Right lung (tissue), 5 donors: Measurements from ENCODE around the gene DNM1. TPM values are rescaled to one million over a fixed set of nuclear protein-coding genes. Genes with fewer than 3 reads are reported as not detected.

Source experiments
- DNase-seq, 2 donors: peaks; one replicate each; pipeline ENCODE4 v3.0.0-alpha.2; 2013
- polyA plus RNA-seq, 5 donors: library from polyadenylated mRNA; unstranded; fragments of 120-200 nt; gene quantifications; one replicate each; pipeline versions ENCODE4 v1.2.1 to v1.2.3, GENCODE V29; 2013; ENCODE audit warnings: inconsistent platforms in 1 of 5, low replicate concordance in 1 of 5; ENCODE audit not compliant: insufficient read length in 5 of 5, insufficient read depth in 1 of 5

Gene DNM1
- polyA plus RNA-seq, 5 donors, result 42.3 to 88.2 (median 59.5) TPM

GRCh38 chr9:128304136-128304970, 101.2 kb downstream of the DNM1 start:
- DNase-seq, result no peak

Other genes with a start within 250 kb of the DNM1 start
- 10 to 100 TPM; 24.7 to 44.2 (median 39.1) TPM for gene EEIG1, start 222.4 kb upstream of the DNM1 start, polyA plus RNA-seq
- gene NAIF1, start 136.1 kb upstream of the DNM1 start, polyA plus RNA-seq, result 10 to 100 TPM in 2 of 5 donors, 1 to 10 TPM in 3; 8.0 to 12.6 (median 8.9) TPM
- 10 to 100 TPM; 12.8 to 16.1 (median 13.1) TPM for gene SLC25A25, start 135.1 kb upstream of the DNM1 start, polyA plus RNA-seq
- gene PTGES2, start 75.7 kb upstream of the DNM1 start, polyA plus RNA-seq, result 10 to 100 TPM; 25.9 to 50.8 (median 31.5) TPM
- 1 to 10 TPM; 1.2 to 1.9 (median 1.5) TPM for gene LCN2, start 53.9 kb upstream of the DNM1 start, polyA plus RNA-seq
- gene BBLN, start 43.1 kb upstream of the DNM1 start, polyA plus RNA-seq, result 10 to 100 TPM; 22.0 to 60.2 (median 33.4) TPM
- gene CIZ1, start 11.8 kb upstream of the DNM1 start, polyA plus RNA-seq, result 100 to 1,000 TPM; 120 to 157 (median 155) TPM
- gene GOLGA2, start 72.6 kb downstream of the DNM1 start, polyA plus RNA-seq, result 100 to 1,000 TPM; 106 to 133 (median 126) TPM
- 10 to 100 TPM; 29.0 to 37.1 (median 34.5) TPM for gene SWI5, start 72.9 kb downstream of the DNM1 start, polyA plus RNA-seq
- 10 to 100 TPM; 29.3 to 34.5 (median 33.0) TPM for gene TRUB2, start 119.1 kb downstream of the DNM1 start, polyA plus RNA-seq
- 10 to 100 TPM; 44.2 to 75.6 (median 66.0) TPM for gene COQ4, start 119.5 kb downstream of the DNM1 start, polyA plus RNA-seq
- 10 to 100 TPM in 2 of 5 donors, 1 to 10 TPM in 3; 7.0 to 17.3 (median 9.5) TPM for gene SLC27A4, start 137.1 kb downstream of the DNM1 start, polyA plus RNA-seq
- gene URM1, start 168.0 kb downstream of the DNM1 start, polyA plus RNA-seq, result 10 to 100 TPM; 56.5 to 66.1 (median 58.7) TPM
- 10 to 100 TPM; 35.6 to 64.0 (median 50.3) TPM for gene CERCAM, start 217.5 kb downstream of the DNM1 start, polyA plus RNA-seq